NCI-H2107 treated with DMSO at 0.1 percent for 48 hours (cell line): Measurements from ENCODE around the gene PBRM1.

Experiments
- DNase-seq: peaks from one replicate; lab custom pipeline; 2025; ENCODE audit not compliant: unreplicated experiment; lab: John Stamatoyannopoulos, UW

PBRM1 gene

DNA sequence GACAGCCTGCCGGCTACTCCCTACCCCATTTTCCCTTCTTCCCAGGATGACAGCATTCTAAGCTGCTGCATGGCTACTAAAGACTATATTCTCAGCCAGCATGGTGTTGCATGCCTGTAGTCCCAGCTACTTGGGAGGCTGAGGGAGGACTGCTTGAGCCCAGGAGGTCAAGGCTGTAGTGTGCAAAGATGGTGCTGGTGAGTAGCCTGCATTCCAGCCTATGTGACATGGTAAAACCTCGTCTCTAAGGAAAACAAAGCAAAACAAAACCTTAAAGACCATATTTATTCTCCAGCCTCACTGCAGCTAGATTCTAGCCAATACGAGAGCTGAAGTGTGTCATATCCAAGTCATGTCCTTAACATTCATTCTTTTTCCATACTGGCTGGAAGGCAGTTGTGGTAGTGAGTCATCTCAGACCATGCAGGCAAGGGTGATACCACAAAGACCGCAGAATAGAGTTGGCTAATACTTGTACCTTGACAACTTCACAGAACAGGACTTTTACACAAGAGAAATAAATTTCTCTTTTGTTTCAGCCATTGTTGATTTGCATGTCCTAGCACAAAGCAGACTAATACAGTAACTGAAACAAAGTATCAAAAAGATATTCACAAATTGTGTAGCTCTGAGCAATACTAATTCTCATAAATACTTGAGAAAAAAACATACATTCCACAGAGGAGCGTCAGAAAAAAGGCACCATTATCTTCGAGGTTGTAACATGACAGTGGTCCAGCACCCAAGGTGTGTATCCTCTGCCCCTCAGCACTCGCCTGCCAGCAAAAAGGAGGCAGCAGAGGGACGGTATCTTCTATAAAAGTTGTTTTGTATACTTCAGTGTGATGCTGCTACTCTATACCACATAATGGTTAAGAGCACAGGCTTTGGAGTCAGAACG, 14.8 kb downstream of the PBRM1 start:
- no peak for DNase-seq

- DNase-seq = no peak
These were observed 22.6 kb downstream of the PBRM1 start for GRCh38 chr3:52663098-52663497.

DNA sequence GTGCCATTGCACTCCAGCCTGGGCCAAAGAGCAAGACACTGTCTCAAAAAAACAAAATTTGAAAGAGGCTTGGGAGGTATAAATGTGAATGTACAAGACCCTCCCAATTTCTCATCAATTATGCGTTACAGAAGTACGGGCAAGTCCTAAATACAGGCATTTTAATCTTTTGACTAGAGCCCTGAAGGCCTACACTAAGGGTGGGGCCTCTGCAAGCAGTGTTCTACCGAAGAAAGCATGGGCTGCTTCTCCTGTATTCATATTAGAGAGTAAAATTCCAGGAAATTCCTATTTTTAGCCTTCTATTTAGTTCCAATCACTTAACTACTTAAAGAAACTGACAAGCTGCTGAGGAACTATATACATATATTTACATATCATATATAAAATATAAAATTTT, 25.7 kb downstream of the PBRM1 start:
- no peak for DNase-seq

GRCh38 chr3:52655895-52656294, 29.8 kb downstream of the PBRM1 start:
- DNase-seq = no peak

GRCh38 chr3:52651592-52651991, 34.1 kb downstream of the PBRM1 start:
- no peak for DNase-seq

GRCh38 chr3:52650439-52650838, 35.3 kb downstream of the PBRM1 start:
- no peak for DNase-seq

DNA sequence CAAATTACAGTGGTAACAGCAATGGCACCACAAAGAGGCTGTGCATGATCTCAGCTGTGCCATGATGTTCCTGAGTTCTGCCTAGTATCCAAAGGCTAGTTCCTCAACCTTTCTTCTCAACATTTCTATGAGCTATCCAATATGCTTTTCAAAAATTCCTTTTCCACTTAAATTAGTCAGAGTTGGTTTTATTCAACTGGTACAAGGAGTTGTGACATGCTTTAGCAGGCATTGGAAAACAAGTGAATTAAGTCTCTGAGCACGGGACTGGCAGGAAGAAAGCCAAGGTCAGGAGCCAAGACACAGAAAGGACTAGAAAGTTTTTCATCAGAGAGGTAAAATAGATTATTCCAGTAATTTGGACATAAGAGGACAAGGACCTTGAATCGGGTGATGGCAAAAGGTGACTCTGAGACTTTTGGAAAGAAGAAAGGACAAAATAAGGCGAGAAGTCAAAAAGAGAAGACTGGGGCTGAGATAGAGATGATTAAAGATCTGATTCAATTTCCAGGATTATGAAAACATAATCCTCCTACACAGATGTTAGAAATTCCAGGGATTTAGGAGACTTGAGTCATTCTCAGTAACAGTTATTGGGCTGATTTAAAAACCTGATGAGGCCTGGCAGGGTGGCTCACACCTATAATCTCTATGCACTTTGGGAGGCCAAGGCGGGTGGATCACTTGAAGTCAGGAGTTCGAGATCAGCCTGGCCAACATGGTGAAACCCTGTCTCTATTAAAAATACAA, 36.1 kb downstream of the PBRM1 start:
- DNase-seq = no peak

DNA sequence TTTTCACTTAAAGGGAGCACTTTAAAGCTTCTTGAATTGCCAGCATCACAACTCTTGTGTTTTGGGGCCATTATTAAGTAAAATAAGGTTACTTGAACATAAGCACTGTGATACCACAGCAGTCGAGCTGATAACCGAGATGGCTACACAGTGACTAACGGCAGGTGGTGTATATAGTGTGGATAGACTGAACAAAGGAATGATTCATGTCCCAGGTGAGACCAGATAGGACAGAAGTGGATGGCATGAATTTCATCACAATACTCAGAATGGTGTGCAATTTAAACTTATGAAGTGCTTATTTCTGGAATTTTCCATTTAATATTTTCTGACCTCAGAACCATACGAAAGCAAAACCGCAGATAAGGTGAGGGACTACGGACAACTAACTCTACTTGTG, 40.2 kb downstream of the PBRM1 start:
- no peak for DNase-seq

DNA sequence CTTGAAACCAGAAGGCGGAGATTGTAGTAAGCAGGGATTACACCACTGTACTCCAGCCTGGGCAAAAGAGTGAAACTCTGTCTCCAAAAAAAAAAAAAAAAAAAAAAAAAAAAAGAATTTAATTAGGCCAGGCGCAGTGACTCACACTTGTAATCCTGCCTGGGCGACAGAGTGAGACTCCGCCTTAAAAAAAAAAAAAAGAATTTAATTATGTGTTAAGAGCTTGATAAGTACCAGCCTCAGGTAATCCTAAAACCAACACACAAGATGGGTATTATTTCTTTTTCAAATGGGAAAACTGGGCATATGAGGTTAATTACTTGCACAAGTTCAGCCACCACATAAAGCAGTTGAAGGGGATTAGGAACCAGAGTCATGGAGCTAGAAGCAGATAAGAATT, 49.0 kb downstream of the PBRM1 start:
- DNase-seq = peak; percentile 26

DNA sequence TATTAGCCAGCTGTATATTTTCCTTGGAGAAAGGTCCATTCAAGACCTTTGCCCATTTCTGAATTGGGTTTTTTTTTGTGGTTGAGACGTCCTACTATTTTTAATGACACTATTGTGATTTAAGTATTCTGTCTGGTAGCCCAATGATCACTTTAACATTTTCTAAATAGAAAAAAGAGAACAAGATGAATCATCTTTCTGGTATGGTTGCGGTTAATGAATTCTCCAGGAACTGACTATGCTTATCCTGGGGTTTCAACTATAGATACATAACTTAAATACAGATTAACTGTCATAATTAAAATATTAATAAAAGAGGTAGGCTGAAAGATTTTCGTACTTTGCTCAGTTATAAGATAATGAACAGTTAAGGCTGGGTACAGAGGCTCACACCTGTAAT, 51.9 kb downstream of the PBRM1 start:
- DNase-seq = no peak

DNA sequence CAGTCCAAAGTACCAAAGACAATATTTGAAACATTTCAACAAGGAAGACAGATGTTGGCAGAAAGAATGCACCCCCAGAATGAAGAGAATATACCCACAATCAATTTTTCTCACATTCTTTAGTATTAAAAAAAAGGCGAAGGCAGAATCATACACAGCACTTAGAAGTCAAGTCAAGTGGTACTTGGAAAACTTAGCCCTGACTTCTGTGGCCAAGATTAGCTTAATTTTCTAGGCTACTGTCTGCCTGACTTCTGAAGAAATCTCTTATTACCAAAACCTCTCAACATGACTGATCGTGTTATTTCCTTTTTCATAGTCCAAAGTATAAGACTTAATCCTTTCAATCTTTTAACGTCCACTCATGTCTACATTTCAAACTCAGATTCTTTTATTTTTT, 60.7 kb downstream of the PBRM1 start:
- no peak for DNase-seq

- DNase-seq = no peak
These were observed 62.4 kb downstream of the PBRM1 start for GRCh38 chr3:52623234-52623792.

DNA sequence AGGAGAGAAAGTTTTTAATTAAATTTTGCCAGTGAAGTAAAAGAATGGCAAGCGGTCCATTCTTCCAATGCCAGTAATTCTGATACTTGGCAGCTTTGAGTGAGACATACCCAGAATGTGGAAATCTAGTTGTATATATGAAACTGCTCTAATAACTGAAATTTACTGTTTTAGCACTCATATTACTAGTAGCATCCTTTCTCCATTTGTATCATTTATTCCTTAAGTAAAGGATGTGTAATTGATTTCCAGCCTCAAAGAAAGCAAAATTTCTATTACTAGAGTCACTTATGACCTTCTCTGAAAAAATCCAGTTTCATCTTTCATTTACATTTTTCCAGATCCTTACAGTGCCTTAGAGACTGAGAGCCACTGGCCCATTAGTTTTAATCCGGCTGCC, 65.1 kb downstream of the PBRM1 start:
- DNase-seq = no peak

GRCh38 chr3:52615166-52615565, 70.5 kb downstream of the PBRM1 start:
- DNase-seq = no peak

GRCh38 chr3:52614689-52615088, 71.0 kb downstream of the PBRM1 start:
- DNase-seq = no peak

- DNase-seq = no peak
These were observed 76.3 kb downstream of the PBRM1 start for GRCh38 chr3:52609316-52609815.

DNA sequence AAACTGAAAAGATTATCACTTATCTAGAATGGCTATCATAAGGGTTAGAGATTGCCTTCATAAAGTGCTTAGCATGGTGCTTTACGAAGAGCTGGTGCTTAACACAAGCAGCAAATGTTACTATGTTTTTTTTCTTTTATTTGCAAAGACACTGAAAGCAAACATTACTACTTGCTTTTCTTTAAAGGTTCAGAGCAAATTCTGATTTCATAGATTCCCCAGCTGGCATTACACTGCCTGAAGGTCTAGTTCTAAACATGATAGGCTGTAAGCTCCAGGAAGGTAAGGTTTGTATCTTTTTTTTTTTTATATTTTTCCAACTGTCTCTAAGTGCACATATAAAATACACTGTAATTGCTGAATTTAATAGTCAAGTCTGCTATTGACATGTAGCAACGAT, 77.4 kb downstream of the PBRM1 start:
- DNase-seq = no peak

DNA sequence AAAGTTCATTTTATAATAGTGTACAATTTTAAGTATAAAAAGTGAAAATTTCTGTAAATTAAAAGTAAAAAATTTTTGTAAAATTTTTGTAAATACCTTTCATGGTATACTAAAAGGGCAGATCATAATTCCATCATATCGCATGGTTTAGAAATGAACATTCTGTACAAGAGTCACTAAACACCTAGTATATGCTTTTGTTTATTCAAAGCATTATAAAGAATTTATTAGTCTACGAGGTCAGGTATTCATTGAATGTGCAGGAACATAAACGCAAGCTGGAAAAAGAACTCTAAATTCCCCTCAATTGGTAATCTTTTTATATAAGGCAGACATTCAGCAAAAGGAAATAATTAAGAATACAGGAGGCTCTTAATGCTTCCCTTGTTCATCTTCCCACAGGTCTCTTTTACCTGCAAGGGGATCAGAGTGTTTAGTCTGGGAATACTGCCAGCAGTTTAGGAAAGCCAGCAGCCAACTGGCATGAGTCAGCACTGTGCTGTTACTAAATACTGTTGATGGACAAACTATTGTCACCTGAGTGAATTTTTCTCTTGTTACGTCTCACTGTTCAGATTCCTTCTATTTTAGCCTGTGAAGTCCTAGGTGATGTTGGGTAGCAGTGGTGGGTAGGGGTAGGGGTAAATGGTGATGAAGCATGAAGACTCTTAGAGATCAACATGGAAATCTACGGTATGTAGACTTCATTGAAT, 79.2 kb downstream of the PBRM1 start:
- DNase-seq = peak; percentile 82

DNA sequence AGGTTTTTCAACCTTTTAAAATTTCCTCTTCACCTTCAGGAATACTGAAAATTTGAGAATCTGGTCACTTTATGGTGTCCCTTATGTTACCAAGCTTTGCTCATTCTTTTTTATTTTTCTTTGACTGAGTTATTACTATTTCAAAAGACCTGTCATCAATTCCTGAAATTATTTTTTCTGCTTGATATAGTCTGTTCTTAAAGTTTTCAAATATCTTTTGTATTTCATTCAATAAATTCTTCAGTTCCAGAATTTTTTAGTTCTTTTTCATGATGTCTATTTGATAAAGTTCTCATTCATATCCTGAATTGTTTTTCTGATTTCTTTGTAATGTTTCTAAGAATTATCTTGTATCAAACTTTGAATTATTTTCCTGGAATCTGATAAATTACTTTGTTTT, 85.5 kb downstream of the PBRM1 start:
- DNase-seq = no peak

- DNase-seq = no peak
These were observed 89.0 kb downstream of the PBRM1 start for GRCh38 chr3:52596658-52597265.

GRCh38 chr3:52593103-52593502, 92.6 kb downstream of the PBRM1 start:
- DNase-seq = no peak
